Osteoblast (primary cell): ENCODE data around the gene ARL15. TPM values are rescaled to one million over a fixed set of nuclear protein-coding genes. Genes with fewer than 3 reads are reported as not detected.

Source experiments
- DNase-seq: peaks from one replicate; pipeline ENCODE4 v3.0.0; 2011; ENCODE audit warnings: low spot score, mixed read lengths; ENCODE audit not compliant: insufficient read length; ENCODE audit errors: missing footprints
- H2AFZ ChIP-seq: 2 replicates; pipeline ENCODE4 v1.6.0; 2011; ENCODE audit warnings: mild to moderate bottlenecking, low read length
- H3K27ac ChIP-seq: 2 replicates; pipeline ENCODE4 v1.5.1; 2011; ENCODE audit warnings: mild to moderate bottlenecking, low read depth, low read length, moderate library complexity
- H3K27me3 ChIP-seq: 2 replicates; pipeline ENCODE4 v1.6.0; 2012; ENCODE audit warnings: mild to moderate bottlenecking, control low read depth, inconsistent platforms, low read length, moderate library complexity; ENCODE audit not compliant: insufficient read depth
- H3K36me3 ChIP-seq: 2 replicates; pipeline ENCODE4 v1.5.1; 2011; ENCODE audit warnings: mild to moderate bottlenecking, low read length, control low read depth, moderate library complexity; ENCODE audit not compliant: insufficient read depth
- H3K4me1 ChIP-seq: 2 replicates; pipeline ENCODE4 v1.5.1; 2011; ENCODE audit warnings: mild to moderate bottlenecking, low read length, control low read depth, moderate library complexity; ENCODE audit not compliant: insufficient read depth
- H3K4me2 ChIP-seq: 2 replicates; pipeline ENCODE4 v1.6.0; 2011; ENCODE audit warnings: mild to moderate bottlenecking, low read length; ENCODE audit not compliant: insufficient read depth
- H3K4me3 ChIP-seq: fragments of 200-600 bp; sonication (generic); 3 replicates; pipeline ENCODE4 v1.5.1; 2012; ENCODE audit warnings: mild to moderate bottlenecking, low read length, inconsistent platforms; ENCODE audit not compliant: insufficient read depth
- H3K79me2 ChIP-seq: 2 replicates; pipeline ENCODE4 v1.6.0; 2012; ENCODE audit warnings: mild to moderate bottlenecking, low read length, control low read depth, inconsistent platforms; ENCODE audit not compliant: insufficient read depth
- H3K9me3 ChIP-seq: 2 replicates; pipeline ENCODE4 v1.5.1; 2011; ENCODE audit warnings: low read depth, low read length, control low read depth
- H4K20me1 ChIP-seq: 2 replicates; pipeline ENCODE4 v1.6.0; 2012; ENCODE audit warnings: mild to moderate bottlenecking, low read length, control low read depth; ENCODE audit not compliant: insufficient read depth
- CTCF ChIP-seq: IDR thresholded peaks from 2 replicates; pipeline ENCODE4 v1.5.1; 2011; ENCODE audit warnings: mild to moderate bottlenecking, low read depth, low read length, moderate library complexity; ENCODE audit errors: extremely low read depth
- total RNA-seq: library from RNA; depleted of rRNA; stranded (reverse); fragments of >200 nt; gene quantifications from 2 replicates; pipeline ENCODE4 v1.2.3, GENCODE V29; 2012

ARL15 gene
- total RNA-seq, 1 donor, result 25.3 TPM

- no peak overlapping the region for H3K27ac ChIP-seq
- no peaks in the 10 kb centered on the region for H3K9me3 ChIP-seq
- H3K4me2 ChIP-seq, result no peak overlapping the region
- H3K27me3 ChIP-seq, result no peaks in the 10 kb centered on the region
- no peak overlapping the region for H2AFZ ChIP-seq
- H3K79me2 ChIP-seq, result no peaks in the 10 kb centered on the region
- no peaks in the 10 kb centered on the region for H4K20me1 ChIP-seq
- no peaks in the 10 kb centered on the region for H3K36me3 ChIP-seq
- no peak overlapping the region for H3K4me3 ChIP-seq
- H3K4me1 ChIP-seq, result no peaks in the 10 kb centered on the region
- DNase-seq, result no peak
- TF ChIP-seq CTCF, result no peak
These were observed 401.6 kb downstream of the ARL15 start for GRCh38 chr5:53908757-53909156.

- Histone ChIP-seq H3K9me3 (no peaks in the 10 kb centered on the region), H3K4me3 (no peak overlapping the region), H3K27ac (no peak overlapping the region), H3K36me3 (no peaks in the 10 kb centered on the region), H3K4me2 (no peak overlapping the region), H3K27me3 (no peaks in the 10 kb centered on the region), H3K79me2 (no peaks in the 10 kb centered on the region), H4K20me1 (no peaks in the 10 kb centered on the region), H3K4me1 (no peaks in the 10 kb centered on the region), H2AFZ (no peak overlapping the region)
- no peak for DNase-seq
- TF ChIP-seq CTCF, result no peak
These were observed 402.5 kb downstream of the ARL15 start for GRCh38 chr5:53907827-53908226.

- Histone ChIP-seq H3K4me3 (no peak overlapping the region), H3K4me1 (no peaks in the 10 kb centered on the region), H3K79me2 (no peaks in the 10 kb centered on the region), H2AFZ (no peak overlapping the region), H3K4me2 (no peak overlapping the region), H4K20me1 (no peaks in the 10 kb centered on the region), H3K9me3 (no peaks in the 10 kb centered on the region), H3K27ac (no peak overlapping the region), H3K27me3 (no peaks in the 10 kb centered on the region), H3K36me3 (no peaks in the 10 kb centered on the region)
- TF ChIP-seq CTCF, result no peak
- DNase-seq, result no peak
These were observed 403.6 kb downstream of the ARL15 start for GRCh38 chr5:53906736-53907135.

GRCh38 chr5:53902296-53902907 lies 408.0 kb downstream of the ARL15 start:
- H3K27ac ChIP-seq, result no peak overlapping the region
- no peak overlapping the region for H2AFZ ChIP-seq
- no peaks in the 10 kb centered on the region for H3K9me3 ChIP-seq
- no peaks in the 10 kb centered on the region for H4K20me1 ChIP-seq
- no peak for DNase-seq
- no peaks in the 10 kb centered on the region for H3K79me2 ChIP-seq
- H3K27me3 ChIP-seq, result no peaks in the 10 kb centered on the region
- H3K4me3 ChIP-seq, result no peak overlapping the region
- no peak overlapping the region for H3K4me2 ChIP-seq
- TF ChIP-seq CTCF, result no peak
- H3K36me3 ChIP-seq, result no peaks in the 10 kb centered on the region
- no peaks in the 10 kb centered on the region for H3K4me1 ChIP-seq
